Measurements from ENCODE around the gene DNAH8.

- TF ChIP-seq EZH2phosphoT487 (conservative IDR thresholded peaks at IDR 0.05; ENCODE audit: low read length) (no peak), CTCF (IDR thresholded peaks at IDR 0.05; ENCODE audit: insufficient read depth, low read length, poor library complexity, severe bottlenecking) (no peak)
Observed at GRCh38 chr6:38915205-38915925, 200.3 kb downstream of the DNAH8 start.

All from SU-DHL-6 (cell line).